GM18858 (cell line): ENCODE results near the gene ANOS1.

Experiments used
- ATAC-seq: cut with Tn5 transposase; IDR thresholded peaks from one replicate; pipeline ENCODE4 v1.9.1; 2021; ENCODE audit not compliant: unreplicated experiment

The ANOS1 gene

DNA sequence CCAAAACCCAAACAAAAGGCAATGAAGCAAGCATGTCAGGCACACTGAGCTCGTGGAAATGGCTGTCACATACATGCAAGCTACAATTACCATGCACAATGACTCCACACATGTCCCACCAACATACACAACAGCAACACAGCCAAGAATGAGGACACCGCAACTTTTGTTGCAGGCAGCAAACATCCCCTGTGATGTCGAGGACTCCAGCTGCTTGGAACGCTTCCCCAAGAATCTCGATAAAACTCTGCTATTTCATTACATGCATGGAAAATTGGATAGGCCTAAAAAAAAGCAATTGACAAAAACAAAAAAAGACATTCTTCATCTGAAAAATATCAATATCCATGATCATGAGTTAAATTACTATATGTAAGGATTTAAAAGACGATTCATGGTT lies 11.8 kb downstream of the ANOS1 start:
- ATAC-seq = no peak

DNA sequence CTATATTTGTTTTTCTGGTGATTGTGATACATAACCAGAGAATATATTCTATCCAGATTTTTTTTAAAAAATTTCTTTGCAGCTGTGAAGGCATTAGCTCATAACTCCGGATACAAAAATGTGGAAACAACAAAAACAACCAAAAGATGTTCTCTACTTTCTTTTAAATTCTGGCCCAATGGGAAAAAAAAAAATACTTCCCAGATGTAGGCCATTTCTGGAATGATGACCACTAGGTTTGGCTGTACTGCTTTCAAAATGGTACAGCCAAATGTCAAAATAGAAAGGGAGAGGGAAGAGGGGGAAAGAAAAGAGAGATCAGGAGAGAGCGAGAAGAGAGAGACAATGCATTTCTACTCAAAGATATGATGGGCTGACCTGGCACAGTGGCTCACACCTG lies 14.6 kb downstream of the ANOS1 start:
- no peak for ATAC-seq

DNA sequence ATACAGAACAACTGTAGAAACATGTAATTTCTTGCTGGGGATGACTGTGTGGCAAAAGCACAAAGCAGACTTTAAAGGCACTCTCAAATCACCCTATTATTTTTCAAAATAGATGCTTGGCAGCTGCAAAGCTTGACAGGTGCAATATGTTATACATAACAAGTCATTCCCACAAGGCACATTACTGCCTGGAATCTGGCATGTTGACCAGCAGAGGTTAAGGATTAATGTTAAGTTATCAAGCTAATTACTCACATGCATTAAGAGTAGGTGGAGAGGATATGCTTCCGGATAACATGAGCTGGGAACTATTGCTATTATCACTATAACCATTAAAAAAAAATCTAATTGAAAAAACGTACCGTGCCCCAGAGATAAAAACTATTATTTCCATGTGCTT lies 17.8 kb downstream of the ANOS1 start:
- no peak for ATAC-seq

DNA sequence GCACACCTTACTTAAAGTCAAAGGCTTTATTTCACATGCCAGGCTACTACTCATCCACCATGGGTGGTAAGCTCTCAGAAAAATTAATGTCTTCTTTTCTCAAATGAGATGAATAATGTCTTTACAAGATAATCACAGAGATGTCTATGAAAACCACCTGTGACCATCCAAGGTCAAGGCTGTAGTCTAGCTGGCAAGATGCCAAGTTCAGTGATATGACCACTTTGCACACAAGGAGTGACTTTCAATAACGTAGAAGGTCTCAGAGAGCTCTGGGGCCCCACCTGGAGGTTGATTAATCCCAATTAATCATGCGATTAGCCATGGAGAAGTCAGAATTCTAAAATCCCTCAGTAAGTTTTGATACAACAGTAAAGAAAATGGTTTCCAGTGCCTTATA lies 20.5 kb downstream of the ANOS1 start:
- no peak for ATAC-seq

DNA sequence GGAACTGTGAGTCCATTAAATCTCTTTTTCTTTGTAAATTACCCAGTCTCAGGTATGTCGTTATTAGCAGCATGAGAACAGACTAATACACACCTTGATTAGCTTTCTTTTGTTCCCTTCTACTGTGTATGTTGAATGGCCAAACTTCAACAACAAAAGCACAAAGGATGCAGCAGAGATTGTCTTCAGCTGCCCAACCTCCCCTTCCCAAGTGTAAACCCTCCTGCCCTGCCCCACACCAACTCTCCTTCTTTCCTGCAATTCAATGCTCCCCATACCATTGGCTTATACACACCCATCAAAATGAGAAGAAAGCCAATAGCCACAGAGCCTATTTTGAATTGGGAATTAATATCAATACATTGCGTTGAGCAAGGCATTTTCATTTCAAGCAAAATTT lies 27.8 kb downstream of the ANOS1 start:
- no peak for ATAC-seq

DNA sequence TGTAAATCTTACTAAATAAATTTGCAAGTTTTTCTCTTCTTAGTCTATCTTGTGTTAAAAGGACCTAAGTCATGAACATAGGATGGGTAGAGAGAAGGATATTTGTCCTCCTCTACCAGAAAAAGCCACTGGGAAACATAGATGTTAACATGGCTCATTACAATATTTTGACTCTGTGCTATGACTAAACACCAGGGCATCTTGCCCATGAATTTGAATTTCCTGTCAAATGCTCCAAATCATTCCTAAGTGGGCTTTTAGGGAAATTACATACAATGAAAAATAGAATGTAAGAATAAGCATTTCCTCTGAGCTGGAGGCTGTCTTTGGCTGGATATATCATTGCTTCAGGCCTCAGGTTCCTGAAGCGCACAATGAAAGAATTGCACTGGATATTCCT lies 39.1 kb downstream of the ANOS1 start:
- no peak for ATAC-seq

DNA sequence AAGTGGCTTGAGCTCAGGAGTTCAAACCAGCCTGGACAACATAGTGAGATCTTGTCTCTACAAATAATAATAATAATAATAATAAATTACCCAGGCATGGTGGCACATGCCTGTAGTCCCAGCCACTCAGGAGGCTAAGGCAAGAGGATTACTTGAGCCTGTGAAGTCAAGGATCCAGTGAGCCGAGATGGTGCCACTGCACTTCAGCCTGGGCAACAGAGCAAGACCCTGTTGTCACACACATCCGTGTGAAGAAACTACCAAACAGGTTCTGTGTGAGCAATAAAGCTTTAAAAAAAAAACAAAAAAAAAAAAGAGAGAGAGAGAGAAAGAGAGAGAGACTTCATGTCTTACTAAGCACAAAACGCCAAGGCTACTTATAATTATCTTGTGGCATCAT lies 42.5 kb downstream of the ANOS1 start:
- ATAC-seq = no peak

DNA sequence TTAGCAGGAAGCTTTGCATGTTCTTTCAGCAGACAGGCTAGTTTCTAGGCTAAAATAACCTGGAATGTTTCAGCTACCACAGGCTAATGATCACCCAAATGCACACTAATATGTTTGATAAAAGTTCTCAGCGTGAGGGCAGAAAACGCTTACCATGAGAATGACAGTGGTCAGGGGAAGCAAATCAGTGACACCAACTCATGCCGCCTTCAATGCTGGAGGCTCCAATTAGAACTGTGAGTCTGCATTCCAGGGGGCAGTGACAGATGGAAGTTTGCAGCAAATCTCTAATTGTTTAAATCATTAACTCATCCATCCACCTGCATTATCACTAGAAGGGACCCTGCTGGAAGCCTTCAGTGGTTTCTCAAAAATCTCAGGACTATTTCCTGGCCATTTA lies 43.2 kb downstream of the ANOS1 start:
- ATAC-seq = no peak

DNA sequence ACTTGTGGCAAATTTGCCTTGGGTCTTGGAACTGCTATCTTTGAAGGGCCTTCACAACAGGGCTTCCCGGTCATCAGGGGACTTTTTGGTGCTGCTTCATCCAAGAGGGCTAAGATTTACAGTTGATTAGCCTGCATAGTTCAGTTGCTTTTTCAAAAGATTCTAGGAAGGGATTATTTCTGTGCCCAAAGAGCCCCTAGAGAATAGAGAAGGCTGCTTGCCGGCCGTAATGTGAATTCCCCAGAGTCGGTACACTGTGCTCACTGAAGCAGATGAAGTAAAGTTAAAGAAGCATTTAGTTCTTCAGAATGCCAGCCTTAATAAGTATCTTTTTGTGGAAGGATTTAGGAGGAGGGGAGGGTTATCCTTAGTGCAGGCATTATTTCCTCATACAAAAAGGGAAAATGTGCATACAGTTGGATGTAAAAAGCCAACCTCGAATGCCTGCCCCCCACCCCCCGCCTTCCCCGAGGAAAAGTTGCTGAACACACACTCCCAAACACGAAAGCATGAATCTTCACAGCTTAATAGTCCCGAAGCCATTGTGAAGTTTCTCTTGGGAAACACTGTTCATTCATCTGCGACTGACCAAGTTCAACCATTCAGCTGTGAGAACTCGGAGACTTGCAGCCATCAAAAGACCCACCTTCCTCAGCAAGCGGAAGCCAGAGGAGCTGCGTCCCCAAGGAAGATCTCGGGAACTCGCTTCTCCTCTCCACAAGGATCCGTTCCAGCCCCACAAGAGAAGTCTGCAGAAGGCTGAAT lies 47.6 kb downstream of the ANOS1 start:
- no peak for ATAC-seq

DNA sequence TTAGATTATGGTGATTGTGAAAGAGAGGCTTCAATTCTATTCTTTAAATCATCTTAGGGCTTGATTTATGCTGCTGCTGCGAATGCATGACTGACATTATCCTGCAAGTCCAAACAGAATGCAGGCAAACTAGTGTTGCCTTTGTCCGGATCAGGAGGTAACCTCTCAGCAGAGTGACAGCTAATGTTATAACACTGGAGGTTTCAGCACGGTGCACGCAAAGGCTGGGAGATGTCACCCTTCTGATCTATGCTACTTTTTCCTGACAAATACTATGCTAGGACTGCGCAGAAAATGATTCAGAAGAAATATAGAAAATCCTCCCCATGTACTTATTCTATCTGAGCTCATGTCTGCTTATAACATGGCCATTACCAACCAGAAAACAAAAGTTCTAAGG lies 48.2 kb downstream of the ANOS1 start:
- ATAC-seq = no peak

DNA sequence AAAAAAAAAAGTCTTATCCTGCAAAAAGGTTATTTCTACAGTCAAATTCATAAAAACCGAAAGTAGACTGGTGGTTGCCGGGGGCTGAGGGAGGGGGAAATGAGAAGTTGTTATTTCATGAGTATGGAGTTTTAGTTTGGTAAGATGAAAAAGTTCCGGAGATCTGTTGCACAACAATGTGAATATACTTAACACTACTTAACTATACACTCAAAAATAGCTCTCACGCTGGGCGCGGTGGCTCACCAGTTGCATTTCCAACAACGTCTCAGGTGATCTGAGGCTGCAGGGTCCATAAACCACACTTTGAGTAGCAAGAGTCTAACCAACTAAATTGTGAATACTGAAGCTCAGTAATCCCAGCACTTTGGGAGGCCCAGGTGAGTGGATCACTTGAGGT lies 52.4 kb downstream of the ANOS1 start:
- no peak for ATAC-seq

DNA sequence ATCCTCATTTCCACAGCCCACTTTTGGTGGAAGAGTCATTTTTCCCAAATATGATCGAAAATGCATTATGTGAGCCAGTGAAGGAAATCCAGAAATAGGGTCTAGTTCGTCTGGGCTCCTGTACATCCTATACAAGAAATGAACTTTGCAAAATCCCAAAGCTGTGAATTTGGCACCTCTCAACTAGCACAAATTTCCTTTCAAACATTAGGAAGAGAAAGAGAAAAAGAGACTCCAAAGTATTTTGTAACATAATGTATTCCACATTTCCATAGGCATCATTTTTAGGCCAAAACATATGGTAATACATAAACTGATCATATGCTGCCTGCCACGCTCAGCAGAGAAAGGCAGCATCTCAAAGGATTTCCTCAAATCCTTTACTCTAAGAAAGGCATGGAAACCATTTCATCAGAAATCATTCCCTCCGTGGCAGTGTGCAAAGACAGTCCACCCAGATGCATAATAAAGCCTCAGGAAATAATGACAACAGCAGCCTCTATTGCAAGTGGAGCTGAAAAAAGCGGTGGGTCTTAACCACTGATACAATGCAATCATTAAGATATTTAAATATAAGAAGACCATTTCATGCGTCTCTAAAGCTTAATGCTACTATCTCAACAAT lies 56.8 kb downstream of the ANOS1 start:
- ATAC-seq = no peak

DNA sequence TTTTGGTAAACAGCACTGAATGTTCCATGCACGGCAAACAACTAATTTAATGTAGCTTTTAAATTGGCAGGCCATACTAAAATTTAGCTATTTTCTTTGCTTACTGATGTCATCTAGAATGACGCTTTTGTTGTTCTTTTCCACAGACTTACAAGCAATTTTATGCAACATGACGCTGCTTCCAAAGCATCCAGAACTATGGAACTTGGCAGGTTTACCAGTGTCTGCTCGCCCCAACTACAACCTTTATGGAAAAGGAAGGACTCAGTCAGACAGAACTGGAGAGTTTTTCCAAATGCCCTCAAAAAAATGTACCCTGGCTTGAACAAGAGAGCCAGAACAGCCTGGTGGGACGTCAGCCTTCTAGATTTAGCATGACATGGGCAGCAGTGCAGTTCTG lies 58.7 kb downstream of the ANOS1 start:
- ATAC-seq = no peak

DNA sequence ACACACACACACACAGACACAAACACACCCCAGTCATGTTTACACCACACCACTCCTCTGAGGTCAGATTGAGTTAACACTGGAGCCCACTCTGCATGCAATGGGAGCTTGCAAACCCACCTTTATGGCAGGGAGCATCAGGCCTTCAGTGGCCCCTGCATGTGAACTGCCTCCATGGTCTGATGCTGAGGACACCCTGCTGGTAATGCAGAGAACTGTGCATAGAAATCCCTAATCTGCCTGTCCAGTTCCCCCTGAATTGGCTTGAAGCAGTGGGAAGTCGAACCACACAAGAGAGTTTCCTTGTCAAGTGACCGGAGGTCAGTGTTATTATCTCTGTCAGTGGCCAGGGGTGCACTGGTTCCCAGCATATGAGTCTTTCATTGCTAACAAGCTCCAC lies 59.8 kb downstream of the ANOS1 start:
- ATAC-seq = no peak

DNA sequence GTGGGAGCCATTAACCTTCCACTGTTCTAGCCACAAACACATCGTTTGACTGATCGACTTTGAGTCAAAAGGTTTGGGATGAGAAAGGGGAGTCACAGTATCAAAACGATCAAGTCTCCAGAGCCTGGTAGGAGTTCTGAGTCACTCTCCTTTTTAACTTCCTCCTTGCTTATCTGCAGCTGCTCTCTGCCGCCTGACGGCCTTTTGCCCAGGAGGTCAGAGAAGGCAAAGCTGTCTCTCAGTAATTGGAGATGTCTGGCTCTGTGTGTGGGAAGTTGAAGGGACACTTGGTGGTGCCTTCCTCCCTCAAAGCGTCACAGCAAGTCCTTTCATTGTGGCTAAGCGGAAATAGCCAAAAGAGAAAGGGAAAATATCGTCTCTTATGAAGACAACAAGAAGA lies 63.1 kb downstream of the ANOS1 start:
- ATAC-seq = no peak

DNA sequence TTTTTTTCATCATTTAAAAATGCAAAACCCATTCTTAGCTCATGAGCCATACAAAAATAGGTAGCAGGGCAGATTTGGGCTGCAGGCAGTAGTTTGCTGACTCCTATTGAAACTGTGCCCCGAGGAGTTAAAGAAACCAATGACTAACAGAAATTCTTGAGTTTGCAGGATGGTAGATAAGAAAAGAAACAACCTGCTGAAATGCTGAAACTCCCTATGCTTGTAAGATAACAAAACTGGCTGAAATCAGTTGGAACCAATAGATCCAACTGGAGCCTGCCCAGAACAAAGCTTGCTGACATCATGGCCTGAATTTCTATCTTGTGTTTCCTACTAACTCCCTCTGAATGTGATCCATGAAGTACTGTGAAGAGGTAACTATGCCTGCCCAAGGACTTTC lies 68.6 kb downstream of the ANOS1 start:
- no peak for ATAC-seq

DNA sequence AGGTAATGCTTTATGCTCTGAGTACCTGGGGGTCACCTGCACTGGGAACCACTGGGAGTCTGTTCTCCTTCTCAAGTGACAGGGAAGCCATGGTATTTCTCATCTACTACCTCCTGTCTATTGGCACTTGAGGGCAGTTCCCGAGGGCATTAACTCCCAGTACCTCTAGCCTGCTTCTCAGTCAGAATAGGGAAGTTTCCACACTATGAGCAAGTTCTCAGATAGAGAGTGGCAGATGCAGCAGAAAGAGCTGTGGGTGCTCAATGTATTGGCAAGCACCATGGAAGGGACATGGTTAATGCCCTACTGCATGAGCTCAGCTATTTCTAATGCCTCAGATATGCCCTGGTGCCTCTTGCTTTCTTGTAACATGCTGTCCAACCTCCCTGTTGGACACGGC lies 74.1 kb downstream of the ANOS1 start:
- no peak for ATAC-seq

DNA sequence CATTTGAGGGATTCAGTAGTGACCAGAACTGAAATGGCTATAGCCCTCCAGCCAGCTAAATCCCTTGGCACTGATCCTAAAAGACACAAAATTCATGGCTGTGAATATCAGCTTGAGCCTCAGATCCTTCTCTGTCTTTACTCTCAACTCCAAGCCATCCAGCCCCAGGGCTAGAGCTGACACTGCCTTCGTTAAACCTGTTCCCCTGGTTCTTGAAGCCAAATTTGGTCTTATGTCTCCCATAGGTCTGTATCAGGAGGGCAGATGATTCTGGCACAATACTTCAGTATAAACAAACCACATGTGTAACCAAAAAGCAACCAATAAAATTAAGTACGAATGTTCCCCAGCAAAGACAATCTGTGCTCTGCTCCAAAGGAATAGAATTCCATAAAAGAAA lies 78.0 kb downstream of the ANOS1 start:
- no peak for ATAC-seq

DNA sequence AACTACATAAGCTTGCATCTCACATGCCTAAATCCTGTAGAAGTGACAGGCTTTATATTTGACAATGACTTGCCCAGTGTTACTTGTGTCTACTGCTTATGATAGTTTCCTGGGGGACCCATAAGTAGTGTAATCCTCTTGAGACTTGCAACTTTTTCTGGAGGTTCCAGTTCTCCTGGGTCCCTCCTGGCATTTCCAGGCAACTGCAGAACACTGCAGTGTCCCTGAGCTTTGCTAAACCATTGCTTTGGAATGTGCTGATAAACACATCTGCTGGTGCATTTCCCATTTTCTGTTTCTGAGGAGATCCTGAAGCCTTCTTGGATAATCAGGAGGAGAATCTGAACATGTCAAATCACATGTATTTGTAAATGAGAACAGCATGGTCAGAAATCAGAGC lies 82.0 kb downstream of the ANOS1 start:
- no peak for ATAC-seq

DNA sequence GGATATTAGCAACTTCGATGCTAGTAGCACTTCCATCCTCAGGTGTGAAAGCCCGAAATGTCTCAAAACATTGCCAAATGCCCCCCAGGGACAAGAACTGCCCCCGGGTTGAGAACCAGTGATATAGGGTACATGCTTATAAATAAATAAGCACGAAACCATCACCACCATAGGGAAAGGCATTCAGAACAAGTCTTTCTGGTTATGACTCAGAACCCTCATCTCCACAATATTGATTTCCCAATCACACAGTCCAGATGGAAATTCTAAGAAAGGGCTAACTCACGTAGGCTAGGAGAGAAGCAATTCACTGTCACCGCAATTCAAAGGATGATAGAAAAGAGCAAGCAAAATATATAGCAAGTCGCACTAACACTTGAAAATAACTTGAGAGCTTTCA lies 84.8 kb downstream of the ANOS1 start:
- no peak for ATAC-seq

DNA sequence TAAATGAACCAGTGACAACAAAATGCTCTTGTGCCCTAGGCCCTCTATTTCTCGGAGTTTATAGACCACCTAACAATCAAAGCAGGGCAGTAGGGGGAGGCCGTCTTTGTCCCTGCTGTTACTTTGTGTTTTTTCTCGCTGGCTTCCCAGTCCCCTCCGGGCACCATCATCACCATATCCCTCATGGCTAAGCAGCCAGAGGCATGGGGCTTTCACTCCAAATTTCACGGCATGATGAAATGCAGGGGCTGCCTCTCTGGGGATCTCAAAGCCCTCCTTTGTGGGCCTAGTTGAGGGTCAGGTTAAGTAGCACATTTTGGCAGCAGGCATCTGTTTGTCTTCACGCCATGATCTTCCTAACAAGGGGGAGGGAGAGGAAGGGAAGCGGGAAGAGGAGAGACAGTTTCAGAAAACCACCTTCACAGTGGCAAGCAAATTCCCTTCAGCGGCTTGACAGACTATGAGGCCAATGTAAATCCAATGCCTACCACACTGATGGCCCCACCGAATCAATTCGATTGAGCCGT lies 91.9 kb downstream of the ANOS1 start:
- no peak for ATAC-seq

DNA sequence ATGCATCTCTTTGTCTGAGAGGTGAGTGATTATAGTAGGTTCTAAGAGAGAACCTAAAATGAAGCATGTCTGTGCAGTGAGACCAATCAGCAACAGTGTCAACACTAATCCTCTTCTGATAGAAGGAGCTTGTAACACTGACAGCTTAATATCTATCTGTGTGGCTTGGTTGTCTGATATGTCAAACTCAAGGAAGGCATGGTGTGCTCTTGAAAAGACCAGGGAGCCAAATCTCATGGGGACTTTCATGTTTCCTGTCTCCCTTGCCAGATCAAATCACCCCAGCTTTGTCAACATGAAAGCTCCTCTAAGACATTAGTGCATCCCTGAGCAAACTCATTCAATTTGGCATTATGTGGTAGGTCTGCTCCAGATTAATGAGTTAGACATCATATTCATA lies 95.4 kb downstream of the ANOS1 start:
- ATAC-seq = no peak

DNA sequence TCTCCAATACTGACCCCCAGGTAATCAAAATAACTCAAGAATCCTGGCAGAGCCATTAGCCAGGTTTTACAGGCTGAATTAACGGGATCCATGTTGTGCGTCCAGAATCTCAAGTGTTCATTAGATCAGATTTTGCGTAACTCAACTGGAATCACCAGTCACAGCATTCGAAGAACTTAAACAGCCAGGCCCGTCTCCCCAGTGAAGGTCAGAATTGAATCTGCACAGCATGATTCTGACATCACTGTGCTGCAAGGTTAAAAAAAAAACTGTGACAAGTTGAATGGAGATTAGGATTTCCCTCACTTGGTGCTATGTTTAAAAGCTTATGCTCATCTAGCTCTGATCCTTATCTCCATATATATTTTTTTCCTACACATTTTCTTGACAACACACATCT lies 96.1 kb downstream of the ANOS1 start:
- no peak for ATAC-seq
